Erythroblast (primary cell): ENCODE data around the gene RXFP1.
A peak's percentile ranks its signal among the peaks of the same experiment; 100 is the strongest.

Source experiments
- DNase-seq, 2 experiments: peaks; one replicate each; lab custom pipeline; 2025; lab: John Stamatoyannopoulos, UW
- GATA1 ChIP-seq: IDR thresholded peaks from 2 replicates; pipeline ENCODE4 v1.6.1; 2011; ENCODE audit warnings: low read depth, mild to moderate bottlenecking, control low read depth, low read length, moderate library complexity
- POLR2A ChIP-seq: IDR thresholded peaks from 2 replicates; pipeline ENCODE4 v1.6.1; 2011; ENCODE audit warnings: mild to moderate bottlenecking, low read length

RXFP1 gene

GRCh38 chr4:158609116-158609515 is 87.4 kb downstream of the RXFP1 start:
- TF ChIP-seq POLR2A (no peak), GATA1 (no peak)
- no peak for DNase-seq

GRCh38 chr4:158610790-158611189 is 89.1 kb downstream of the RXFP1 start:
- TF ChIP-seq GATA1: no peak
- no peak for TF ChIP-seq POLR2A

GRCh38 chr4:158613046-158613445 is 91.4 kb downstream of the RXFP1 start:
- DNase-seq: no peak
- TF ChIP-seq GATA1 (no peak), POLR2A (no peak)

More at GRCh38 chr4:158610790-158611189, 89.1 kb downstream of the RXFP1 start:
- DNase-seq: no peak

- no peak for DNase-seq
- TF ChIP-seq POLR2A (no peak), GATA1 (no peak)
These were observed 96.3 kb downstream of the RXFP1 start for GRCh38 chr4:158617956-158618355.

- no peak for DNase-seq
- TF ChIP-seq POLR2A (no peak), GATA1 (no peak)
These were observed 100.0 kb downstream of the RXFP1 start for GRCh38 chr4:158621729-158622128.

GRCh38 chr4:158622251-158622650 is 100.6 kb downstream of the RXFP1 start:
- TF ChIP-seq GATA1 (no peak), POLR2A (no peak)
- no peak for DNase-seq

- TF ChIP-seq GATA1 (no peak), POLR2A (no peak)
These were observed 103.3 kb downstream of the RXFP1 start for GRCh38 chr4:158624889-158625478.

GRCh38 chr4:158625544-158625943 is 103.9 kb downstream of the RXFP1 start:
- TF ChIP-seq GATA1 (no peak), POLR2A (no peak)
- no peak for DNase-seq

More at GRCh38 chr4:158624889-158625478, 103.3 kb downstream of the RXFP1 start:
- peak; percentile 55 to 56 for DNase-seq

- TF ChIP-seq POLR2A: no peak
- no peak for TF ChIP-seq GATA1
- DNase-seq: no peak
These were observed 109.2 kb downstream of the RXFP1 start for GRCh38 chr4:158630893-158631292.

GRCh38 chr4:158636619-158637018 is 114.9 kb downstream of the RXFP1 start:
- TF ChIP-seq POLR2A (no peak), GATA1 (no peak)
- no peak for DNase-seq

- no peak for DNase-seq
- TF ChIP-seq GATA1 (no peak), POLR2A (no peak)
These were observed 122.7 kb downstream of the RXFP1 start for GRCh38 chr4:158644356-158644755.

- DNase-seq: no peak
- TF ChIP-seq POLR2A: no peak
- no peak for TF ChIP-seq GATA1
These were observed 123.1 kb downstream of the RXFP1 start for GRCh38 chr4:158644760-158645159.

- no peak for DNase-seq
- no peak for TF ChIP-seq POLR2A
These were observed 127.5 kb downstream of the RXFP1 start for GRCh38 chr4:158649111-158649680.

- TF ChIP-seq POLR2A (no peak), GATA1 (no peak)
- DNase-seq: no peak
These were observed 131.2 kb downstream of the RXFP1 start for GRCh38 chr4:158652920-158653319.

GRCh38 chr4:158656439-158656838 is 134.8 kb downstream of the RXFP1 start:
- no peak for TF ChIP-seq POLR2A
- no peak for TF ChIP-seq GATA1
- no peak for DNase-seq

GRCh38 chr4:158657291-158657690 is 135.6 kb downstream of the RXFP1 start:
- no peak for DNase-seq
- no peak for TF ChIP-seq POLR2A
- no peak for TF ChIP-seq GATA1

- DNase-seq: peak; percentile 27 to 34
These were observed 141.6 kb downstream of the RXFP1 start for GRCh38 chr4:158663255-158663654.

GRCh38 chr4:158663707-158664625 is 142.3 kb downstream of the RXFP1 start:
- DNase-seq: peak; percentile 65 to 69
